ENCODE measurements around the gene C7orf25.
"Not testable (repeated sequence)": the region's sequence is repeated elsewhere in the genome, so short reads cannot be mapped to it uniquely, and the experiment has no call there.

The C7orf25 gene

DNA sequence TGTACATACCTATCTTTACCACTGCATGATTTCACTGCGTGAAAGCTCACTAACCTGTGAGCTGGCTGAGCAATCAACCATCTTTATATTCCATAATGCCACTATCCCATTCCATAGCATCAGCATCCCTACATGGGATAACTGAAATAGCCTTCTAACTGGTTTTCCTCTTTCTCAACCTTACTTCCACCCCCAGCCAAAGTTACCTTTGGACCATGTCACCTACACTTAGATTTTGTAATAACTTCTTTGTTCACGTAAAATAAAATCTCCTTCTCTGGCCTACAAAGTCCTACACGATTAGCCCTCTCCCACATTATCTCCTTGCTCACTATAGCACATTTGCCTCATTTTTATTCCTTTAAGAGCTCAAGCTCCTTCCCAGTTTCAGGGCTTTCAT is 17.6 kb upstream of the C7orf25 start:
- no peak for DNase-seq (ENCODE audit: low read depth)

DNA sequence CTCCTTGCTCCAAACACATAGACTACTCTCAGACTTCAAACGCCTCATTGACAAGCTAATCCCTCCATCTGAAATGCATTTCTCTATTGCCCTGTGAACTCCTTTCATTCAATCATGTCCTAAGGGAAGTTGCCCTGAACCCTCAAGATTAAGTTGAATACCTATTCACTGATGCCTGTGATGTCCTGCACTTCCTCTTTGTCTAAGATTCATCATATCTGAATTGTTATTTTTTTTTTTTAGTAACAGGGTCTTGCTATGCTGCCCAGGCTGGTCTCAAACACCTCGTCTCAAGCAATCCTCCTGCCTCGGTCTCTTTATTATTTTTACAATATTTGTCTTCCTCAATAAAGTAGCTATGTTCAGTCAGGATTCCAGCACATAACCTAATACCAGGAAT is 16.9 kb upstream of the C7orf25 start:
- DNase-seq (ENCODE audit: low read depth) = no peak

DNA sequence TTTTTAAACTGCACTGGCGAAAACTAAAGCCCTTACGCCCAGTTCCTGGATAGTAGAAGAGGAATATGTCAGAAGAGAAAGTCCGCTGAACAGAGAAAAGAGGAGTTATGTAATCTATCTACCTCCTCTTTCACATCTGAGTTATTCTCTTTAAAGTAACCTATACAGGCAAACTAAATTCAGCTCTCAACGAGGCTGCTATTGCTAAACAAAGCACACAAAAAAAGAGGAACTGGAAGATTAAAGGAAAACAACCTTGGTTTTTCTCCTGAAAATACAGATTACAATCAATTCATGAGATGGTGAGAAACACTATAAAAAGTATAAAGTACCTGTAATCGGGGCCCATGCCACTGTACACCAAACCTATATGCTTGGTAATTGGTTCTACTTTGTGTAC is 14.3 kb upstream of the C7orf25 start:
- DNase-seq (ENCODE audit: low read depth) = no peak

DNA sequence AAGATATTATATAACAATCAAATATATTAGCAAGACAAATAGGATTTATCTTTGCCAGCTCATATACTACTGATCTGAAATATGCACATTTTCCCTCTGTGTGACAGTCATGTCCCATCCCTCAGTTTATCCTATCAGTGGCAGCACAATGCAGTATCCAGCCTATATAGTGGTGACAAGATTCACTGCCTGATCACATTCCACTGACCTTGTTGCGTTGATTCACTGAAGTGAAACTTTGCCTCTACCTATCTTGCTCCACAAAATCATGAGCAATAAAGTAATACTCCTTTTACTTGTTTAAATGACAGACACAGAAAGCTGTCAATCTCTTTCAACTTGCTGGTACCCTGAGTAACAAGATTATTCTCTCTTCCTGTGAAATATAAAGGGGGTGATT is 13.8 kb upstream of the C7orf25 start:
- no peak for DNase-seq (ENCODE audit: low read depth)

DNA sequence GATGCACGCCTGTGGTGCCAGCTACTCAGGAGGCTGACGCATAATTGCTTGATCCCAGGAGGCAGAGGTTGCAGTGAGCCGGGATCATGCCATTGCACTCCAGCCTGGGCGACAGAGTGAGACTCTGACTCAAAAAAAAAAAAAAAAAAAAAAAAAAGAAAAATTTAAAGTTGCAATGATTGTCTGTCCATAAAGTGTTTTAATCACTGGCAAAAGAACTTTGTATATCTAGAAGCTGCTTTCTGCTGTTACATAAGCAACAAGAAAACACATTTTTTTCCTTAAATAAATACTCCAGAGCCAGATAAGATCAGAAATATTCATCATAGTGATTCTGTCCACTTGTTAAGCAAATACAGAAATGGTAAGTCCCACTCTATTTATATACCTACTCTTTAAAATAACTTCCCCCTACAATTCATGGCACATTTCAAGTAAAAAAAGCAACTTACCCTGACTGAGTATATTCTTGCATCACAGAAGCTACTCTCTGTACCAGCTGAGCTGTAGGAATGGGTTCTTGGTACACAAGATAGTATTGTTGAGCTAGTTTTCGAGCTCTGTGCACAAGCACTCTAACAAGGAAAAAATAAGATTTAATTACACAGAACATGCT is 12.5 kb upstream of the C7orf25 start:
- DNase-seq (ENCODE audit: low read depth) = no peak

DNA sequence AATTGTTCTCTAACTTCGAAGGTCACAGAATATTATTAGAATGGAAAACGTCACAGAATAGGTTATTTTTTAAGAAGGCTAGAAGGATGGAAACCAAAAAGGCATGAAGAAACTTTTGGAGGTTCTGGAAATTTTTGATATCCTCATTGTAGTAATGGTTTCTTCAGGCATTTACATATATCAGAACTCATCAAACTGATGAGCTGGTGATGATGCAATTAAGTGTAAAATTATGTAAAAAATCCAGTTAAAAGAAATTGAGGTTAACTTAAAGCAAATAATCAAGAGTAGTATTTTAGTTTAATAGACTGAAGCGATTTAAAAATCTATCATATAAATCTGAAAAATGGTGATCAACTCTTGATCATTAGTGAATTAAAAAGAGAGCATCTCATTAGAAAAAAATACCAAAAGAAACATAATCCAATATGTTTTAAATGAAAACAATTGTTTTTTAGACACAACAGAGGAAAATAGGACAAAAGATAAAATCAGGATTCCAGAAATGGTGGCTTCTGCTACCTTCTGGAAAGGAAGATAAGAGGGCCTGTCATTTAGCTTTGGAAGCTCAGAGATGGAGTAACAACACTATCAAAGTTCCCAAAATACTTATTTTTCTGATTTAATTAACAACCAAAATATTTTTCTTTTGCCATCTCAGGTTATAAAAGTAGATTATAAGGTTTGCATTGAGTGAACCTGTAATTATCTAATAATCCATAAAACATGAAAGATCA is 10.3 kb upstream of the C7orf25 start:
- no peak for DNase-seq (ENCODE audit: low read depth)

DNA sequence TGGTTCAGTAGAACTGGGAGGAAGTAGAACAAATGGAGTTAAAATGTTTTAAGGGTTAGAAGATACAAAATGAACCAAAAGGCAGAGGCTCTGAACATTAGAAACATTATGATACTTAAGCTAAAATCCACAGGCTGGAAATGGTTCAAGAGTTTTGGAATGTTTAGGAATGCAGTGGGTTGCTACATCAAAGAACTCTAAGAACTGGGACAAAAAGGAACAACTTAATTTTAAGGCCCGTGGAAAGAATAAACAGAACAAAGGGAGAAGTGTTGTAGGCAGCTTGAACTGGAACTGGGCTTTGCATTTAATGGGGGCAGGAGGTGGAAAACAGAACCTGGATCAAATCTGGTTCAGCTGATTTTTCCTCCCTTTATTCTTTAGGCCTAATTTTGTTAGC is 3.5 kb upstream of the C7orf25 start:
- no peak for DNase-seq (ENCODE audit: low read depth)

DNA sequence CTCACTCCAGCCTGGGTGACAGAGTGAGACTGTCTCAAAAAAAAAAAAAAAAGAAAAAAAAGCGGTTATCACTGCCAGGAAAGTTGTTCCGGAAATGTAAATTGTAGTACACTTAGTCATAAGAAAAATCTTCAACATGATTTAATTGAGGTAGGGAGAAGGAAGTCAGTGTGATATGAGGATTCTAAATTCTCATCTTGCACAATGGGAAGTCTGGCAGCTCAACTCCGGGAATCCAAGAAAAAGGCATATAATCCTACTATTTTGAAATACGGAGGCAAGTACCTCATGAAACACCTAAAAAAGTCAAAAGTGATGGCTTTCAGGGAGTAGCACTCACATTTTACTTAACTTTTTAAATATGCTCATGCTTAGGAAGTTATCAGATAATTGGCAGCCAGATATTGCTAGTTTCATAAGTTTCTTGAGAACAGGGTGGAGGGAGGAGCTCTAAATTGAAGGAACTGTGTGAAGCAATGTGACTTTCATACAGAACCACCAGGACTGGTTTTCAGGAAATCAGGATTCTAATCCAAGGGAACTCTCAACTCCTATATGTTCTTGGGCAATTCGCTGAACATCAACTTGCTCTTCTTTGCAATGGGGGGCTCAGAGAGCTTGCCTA is 2.7 kb upstream of the C7orf25 start:
- DNase-seq (ENCODE audit: low read depth) = no peak

DNA sequence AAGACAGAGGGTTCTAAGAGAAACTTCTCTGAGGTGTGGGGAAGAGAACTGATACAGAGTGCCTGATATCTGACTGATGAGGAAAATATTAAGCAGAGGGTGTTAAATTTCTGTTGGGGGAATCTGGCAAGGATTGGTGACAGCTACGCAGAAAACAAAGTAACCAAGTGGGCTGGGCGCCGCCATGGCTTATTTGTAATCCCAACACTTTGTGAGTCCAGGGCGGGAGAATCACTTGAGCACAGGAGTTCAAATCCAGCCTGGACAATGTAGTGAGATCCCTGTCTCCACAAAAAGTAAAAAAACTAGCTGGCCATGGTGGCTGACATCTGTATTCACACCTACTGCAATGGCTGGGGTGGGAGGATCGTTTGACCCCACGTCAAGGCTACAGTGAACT is 2.1 kb upstream of the C7orf25 start:
- DNase-seq (ENCODE audit: low read depth) = no peak

DNA sequence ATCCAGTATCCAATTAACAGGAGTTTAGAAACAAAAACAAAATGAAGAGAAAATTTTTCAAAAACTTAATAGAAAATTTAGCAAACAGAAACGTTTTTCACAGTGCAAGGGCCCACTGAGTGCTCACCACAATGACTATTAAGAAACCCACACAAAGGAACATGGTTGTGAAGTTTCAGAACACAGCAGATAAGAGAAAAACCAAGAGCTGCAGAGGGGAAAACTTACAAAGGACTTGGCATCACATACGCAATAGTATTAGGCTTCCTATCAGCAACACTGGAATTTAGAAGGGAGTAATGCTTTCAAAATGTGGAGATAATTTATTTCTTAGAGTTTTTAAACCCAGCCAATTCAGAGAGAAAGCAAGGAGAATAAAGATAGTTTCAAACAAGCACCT is 1.7 kb upstream of the C7orf25 start:
- DNase-seq (ENCODE audit: low read depth) = no peak

DNA sequence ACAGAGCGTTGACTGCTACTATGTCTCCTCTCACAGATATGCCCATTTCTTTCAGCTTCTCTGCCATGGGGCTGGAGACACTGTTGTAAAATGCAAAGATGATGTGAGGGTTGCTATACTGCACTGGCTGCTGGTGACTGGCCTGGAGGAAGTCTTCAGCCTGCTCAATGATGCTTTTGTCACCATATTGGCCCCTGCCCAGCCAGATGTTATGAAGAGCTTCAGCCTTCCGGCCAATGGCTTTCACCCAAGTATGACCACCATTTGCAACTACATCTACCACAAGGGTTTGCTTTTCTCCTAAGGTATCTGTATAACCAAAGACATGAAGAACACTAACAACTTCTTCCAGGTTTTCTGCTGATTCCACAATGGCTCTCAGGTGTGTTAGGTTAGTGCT is 1.6 kb downstream of the C7orf25 start:
- DNase-seq (ENCODE audit: low read depth) = no peak

DNA sequence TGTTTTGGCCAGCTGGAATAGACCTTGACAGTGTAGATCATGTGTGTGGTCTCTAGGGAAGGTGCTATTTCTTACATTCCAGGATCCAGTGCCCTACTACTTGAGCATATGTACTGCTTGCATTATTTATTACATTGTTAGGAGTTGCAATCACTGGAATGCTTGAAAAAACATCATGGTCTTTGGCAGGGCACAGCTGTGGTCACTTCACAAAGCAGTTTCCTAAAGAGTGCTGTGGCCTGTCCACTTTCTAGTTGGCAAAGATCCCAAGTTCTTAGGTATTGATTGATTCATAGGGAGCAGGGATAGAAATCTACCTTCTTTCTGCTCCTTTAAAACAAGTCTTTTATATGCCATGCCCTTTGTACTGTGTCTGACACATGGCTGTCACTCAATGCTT is 4.6 kb downstream of the C7orf25 start:
- no peak for DNase-seq (ENCODE audit: low read depth)

DNA sequence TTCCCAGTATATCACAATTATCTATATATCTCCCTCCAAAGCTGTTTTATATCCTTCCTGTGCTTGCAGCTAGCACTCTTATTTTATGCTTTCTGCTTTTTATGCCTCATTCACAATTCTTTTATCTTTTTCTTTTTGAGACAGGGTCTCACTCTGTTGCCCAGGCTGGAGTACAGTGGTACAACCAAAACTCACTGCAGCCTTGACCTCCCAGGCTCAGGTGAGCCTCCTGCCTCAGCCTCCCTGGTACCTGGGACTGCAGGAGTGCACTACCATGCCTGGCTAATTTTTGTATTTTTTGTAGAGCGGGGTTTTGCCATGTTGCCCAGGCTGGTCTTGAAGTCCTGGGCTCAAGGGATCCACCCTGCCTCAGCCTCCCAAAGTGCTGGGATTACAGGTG is 5.7 kb downstream of the C7orf25 start:
- DNase-seq (ENCODE audit: low read depth) = no peak

DNA sequence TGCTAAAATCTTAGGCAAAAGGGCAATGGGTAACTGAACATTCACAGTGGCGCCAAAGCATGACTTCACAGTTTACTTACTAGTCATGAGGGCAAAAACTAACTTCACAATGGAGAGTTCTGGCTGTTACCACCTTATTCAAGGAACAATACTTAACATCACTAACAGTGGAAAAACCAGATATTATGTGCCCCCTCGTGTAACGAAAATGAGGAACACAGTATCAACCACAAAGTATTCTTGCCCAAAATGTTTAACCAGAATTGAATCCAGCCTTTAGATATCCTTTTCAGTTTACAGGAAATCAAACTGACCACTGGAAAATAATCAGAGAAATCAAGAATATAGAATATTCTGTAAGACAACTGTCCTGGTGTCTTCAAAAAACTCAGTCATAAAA is 9.5 kb downstream of the C7orf25 start:
- no peak for DNase-seq (ENCODE audit: low read depth)

DNA sequence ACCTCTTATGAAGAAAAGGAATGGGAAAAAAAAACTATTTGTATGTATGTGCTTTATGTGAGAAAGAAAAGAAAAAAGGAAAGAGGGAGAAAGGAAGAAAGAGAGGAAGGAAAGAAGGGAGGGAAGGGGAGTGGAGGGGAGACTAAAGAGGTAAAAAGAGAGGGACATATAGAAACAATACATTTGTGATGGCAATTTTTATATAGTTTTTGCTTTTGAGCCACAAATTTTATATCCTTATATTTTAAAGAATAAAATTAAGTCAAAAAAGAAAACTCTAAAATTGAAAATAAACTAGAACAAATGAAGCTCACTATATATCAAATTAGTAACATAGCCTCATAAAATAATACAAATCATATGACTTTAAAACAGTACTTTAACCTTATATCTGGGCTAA is 11.0 kb downstream of the C7orf25 start:
- DNase-seq (ENCODE audit: low read depth) = no peak

DNA sequence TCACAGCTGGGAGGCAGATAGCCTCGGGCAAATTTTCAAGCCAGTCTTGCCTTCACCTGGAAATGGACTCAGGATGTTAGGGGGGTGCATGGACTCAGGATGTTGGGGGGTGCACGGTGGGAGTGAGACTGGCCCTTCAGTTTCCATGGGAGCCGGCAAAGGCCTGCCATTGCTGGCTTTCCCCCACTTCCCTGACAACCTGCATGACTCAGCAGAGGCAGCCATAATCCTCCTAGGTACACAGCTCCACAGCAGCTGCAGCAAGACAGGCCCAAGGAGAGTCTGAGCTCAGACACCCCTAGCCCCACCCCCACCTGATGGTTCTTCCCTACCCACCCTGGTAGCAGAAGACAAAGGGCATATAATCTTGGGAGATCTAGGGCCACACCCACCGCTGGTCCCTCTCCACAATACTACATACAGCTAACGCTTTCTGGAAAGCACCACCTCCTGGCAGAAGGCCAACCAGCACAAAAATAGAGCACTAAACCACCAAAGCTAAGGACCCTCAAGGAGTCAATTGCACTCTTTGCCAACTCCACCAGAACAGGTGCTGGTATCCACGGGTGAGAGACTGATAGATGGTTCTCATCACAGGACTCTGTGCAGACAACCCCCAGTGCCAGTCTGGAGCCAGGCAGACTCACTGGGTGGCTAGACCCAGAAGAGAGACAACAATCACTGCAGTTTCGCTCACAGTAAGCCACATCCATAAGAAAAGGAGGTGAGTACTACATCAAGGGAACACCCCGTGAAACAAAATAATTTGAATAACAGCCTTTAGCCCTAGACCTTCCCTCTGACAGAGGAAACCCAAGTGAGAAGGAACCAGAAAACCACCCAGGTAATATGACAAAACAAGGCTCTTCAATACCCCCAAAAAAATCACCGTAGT is 18.3 kb downstream of the C7orf25 start:
- no peak for DNase-seq (ENCODE audit: low read depth)

DNA sequence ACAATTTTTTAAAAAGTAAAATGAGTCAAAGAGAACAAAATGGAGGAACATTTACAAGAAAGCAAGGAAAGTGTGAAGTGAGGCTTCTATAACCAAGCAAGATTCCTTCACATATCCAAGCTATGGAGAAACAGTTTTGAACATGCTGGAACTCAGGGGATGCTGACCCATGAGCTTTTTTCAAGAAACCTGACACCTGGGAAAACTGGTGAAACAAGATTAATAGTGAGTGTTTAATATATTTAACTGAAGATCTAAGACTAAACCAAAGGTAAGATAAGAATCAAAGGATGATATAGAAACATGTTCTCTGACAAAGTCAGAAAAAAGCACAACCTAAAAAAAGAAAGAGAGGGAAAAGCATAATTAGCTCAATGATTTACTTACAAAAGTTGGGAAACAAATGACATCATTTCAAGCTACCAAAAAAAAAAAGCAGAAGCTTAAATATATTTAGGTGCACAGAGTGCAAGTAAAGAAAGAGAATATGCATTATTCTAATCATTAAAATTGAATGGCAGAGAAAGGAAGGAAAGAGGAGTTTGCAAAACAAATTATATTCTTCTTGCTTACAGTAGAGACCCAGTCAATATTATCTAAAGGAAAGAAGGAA is 24.9 kb downstream of the C7orf25 start:
- no peak for DNase-seq (ENCODE audit: low read depth)

DNA sequence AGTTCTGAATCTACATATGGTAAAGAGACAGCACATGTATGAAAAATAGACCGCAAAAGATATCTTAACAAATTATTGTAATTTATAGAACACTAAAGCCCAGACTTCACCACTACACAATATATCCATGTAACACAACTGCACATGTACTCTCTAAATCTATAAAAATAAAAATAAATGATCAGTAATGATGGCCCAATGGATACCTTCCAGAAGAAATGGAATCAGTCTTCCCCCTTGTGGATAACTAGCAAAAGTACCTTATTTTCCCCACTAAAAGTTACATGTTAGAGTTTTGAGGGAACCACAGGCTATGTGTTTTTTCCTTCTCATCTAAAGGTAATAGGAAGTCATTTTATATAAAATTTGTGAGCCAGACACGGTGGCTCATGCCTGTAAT is 25.7 kb downstream of the C7orf25 start:
- no peak for DNase-seq (ENCODE audit: low read depth)

DNA sequence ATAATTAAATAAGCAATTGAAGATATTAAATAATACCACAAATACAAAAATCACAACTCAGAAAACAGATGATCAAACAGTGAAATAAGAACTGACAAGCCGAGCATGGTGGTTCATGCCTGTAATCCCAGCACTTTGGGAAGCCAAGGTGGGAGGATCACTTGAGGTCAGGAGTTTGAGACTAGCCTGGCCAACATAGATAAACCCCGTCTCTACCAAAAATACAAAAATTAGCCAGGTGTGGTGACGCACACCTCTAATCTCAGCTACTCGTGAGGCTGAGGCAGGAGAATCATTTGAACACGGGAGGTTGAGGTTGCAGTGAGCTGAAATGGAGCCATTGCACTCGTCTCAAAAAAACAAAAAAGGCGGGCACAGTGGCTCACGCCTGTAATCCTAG is 26.7 kb downstream of the C7orf25 start:
- not testable (repeated sequence) for DNase-seq (ENCODE audit: low read depth)

DNA sequence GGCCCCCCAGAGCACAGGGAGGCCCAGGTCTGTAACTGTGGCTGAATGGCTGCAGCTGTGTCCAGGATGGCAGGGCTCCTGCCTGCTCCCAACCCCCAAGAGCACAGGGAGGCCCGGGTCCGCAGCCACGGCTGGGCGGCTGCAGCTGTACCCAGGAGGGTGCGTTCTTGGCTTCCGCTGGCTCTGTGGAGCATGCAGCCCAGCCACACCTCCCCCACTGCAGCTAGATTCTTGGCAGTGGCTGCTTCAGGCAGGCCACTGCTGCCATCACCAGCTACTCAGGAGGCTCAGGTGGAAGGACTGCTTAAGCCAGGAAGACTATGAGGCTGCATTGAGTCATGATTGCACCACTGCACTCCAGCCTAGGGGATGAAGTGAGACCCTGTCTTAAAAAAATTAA is 27.9 kb downstream of the C7orf25 start:
- no peak for DNase-seq (ENCODE audit: low read depth)

DNA sequence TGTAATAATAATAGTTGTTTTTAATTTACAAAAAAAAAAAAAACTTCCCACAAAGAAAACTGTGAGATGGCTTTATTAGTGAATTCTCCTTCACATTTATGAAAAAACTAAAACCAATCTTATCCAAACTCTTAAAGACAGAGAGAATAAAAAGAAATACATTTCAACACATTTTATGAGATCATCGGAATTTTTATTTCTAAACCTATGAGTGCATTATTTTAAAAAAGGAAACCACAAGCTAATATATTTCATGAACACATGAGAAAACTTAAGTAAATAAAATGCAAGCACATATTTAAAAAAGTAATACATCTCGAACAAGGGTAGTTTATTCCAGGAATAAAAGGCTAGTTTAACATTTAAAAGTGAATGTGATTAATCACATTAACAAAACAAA is 31.5 kb downstream of the C7orf25 start:
- DNase-seq (ENCODE audit: low read depth) = no peak

DNA sequence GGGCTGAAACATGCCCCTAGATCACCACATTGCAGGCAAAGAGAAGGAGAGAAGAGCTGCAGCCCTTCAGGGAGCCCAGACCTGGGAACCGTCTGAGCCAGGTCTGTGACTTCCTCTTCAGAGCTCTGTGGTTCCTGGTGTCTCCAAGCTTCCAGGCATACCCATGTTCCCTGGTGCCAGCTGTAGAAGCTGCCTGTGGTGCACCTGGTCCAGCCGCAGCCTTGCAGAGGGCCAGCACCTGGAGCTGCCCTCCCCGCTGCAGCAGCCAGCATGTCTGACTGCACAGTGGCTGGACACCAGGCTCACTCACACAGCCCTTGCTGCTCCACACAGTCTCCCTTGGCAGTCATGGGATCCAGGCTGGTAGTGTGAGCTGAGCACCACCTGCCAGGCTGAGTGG is 33.6 kb downstream of the C7orf25 start:
- DNase-seq (ENCODE audit: low read depth) = no peak
